Calu3 (cell line): Measurements from ENCODE around the gene KCNK6. TPM values are rescaled to one million over a fixed set of nuclear protein-coding genes. Genes with fewer than 3 reads are reported as not detected.

Source experiments
- BruUV-seq: library from RNA; stranded (reverse); fragments of 400-500 nt; replicated peaks from 2 replicates; lab custom pipeline; 2021; lab: Mats Ljungman, UMichigan
- CTCF ChIA-PET: fragments of 300-600 bp; sonication (Branson Sonifier 250); formaldehyde crosslinking; loops from one replicate; lab custom pipeline; 2022; ENCODE audit warnings: antibody characterized with exemption; lab: Charles Lee
- DNase-seq: peaks from one replicate; pipeline ENCODE4 v3.0.0; 2022
- H3K27ac Mint-ChIP-seq: one replicate; pipeline ENCODE4 v1.8.0; 2022; ENCODE audit warnings: mixed read lengths; ENCODE audit not compliant: unreplicated experiment
- H3K27me3 Mint-ChIP-seq: one replicate; pipeline ENCODE4 v1.8.0; 2022; ENCODE audit warnings: mixed read lengths; ENCODE audit not compliant: unreplicated experiment
- H3K36me3 Mint-ChIP-seq: one replicate; pipeline ENCODE4 v1.8.0; 2022; ENCODE audit warnings: mild to moderate bottlenecking, moderate library complexity, mixed read lengths; ENCODE audit not compliant: insufficient read depth, unreplicated experiment
- H3K4me1 Mint-ChIP-seq: one replicate; pipeline ENCODE4 v1.8.0; 2022; ENCODE audit warnings: mild to moderate bottlenecking, low read depth, mixed read lengths; ENCODE audit not compliant: unreplicated experiment
- H3K4me3 Mint-ChIP-seq: one replicate; pipeline ENCODE4 v1.8.0; 2022; ENCODE audit warnings: mild to moderate bottlenecking, low read depth, moderate library complexity, mixed read lengths; ENCODE audit not compliant: unreplicated experiment
- H3K9me3 Mint-ChIP-seq: one replicate; pipeline ENCODE4 v1.8.0; 2022; ENCODE audit warnings: low read depth, mixed read lengths; ENCODE audit not compliant: unreplicated experiment
- intact Hi-C: fragments of 100-400 bp; cut with micrococcal nuclease; formaldehyde crosslinking; loops from one replicate; pipeline ENCODE4 v1.10.0; 2022; ENCODE audit not compliant: unreplicated experiment
- total RNA-seq: library from RNA; stranded (reverse); gene quantifications from 2 replicates; pipeline ENCODE4 v1.2.3, GENCODE V29; 2022
- TF ChIP-seq, protein P1 (sequence below): fragments of 200-600 bp; IDR thresholded peaks from one replicate; pipeline ENCODE4 v1.8.0; 2022; ENCODE audit warnings: antibody characterized with exemption; ENCODE audit not compliant: unreplicated experiment

The KCNK6 gene
- total RNA-seq, 1 experiment from 2014 or later = 3.6 TPM

- intact Hi-C loops = no loop called here
- H3K4me3 Mint-ChIP-seq = no peak overlapping the region
- H3K9me3 Mint-ChIP-seq = no peaks in the 10 kb centered on the region
- DNase-seq = no peak
- CTCF ChIA-PET = interaction anchor here (0.5 to 1.6 kb wide), 4 partner anchors 11 to 177 kb away, joined by 3 to 5 read pairs (median 3); partner anchors contain the start of gene SPINT2
- H3K27ac Mint-ChIP-seq = no peak overlapping the region
- H3K36me3 Mint-ChIP-seq = peaks cover 88% of the 10 kb centered on the region
- TF ChIP-seq, protein P1, sequence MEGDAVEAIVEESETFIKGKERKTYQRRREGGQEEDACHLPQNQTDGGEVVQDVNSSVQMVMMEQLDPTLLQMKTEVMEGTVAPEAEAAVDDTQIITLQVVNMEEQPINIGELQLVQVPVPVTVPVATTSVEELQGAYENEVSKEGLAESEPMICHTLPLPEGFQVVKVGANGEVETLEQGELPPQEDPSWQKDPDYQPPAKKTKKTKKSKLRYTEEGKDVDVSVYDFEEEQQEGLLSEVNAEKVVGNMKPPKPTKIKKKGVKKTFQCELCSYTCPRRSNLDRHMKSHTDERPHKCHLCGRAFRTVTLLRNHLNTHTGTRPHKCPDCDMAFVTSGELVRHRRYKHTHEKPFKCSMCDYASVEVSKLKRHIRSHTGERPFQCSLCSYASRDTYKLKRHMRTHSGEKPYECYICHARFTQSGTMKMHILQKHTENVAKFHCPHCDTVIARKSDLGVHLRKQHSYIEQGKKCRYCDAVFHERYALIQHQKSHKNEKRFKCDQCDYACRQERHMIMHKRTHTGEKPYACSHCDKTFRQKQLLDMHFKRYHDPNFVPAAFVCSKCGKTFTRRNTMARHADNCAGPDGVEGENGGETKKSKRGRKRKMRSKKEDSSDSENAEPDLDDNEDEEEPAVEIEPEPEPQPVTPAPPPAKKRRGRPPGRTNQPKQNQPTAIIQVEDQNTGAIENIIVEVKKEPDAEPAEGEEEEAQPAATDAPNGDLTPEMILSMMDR = no peak
- H3K27me3 Mint-ChIP-seq = no peaks in the 10 kb centered on the region
- H3K4me1 Mint-ChIP-seq = peaks cover 45% of the 10 kb centered on the region
- no TSS peak for BruUV-seq
Measured at GRCh38 chr19:38280030-38280921, 39.4 kb upstream of the KCNK6 start.

GRCh38 chr19:38281811-38282566, 37.7 kb upstream of the KCNK6 start:
- Mint-ChIP-seq H3K9me3 (no peaks in the 10 kb centered on the region), H3K4me1 (peaks cover 44% of the 10 kb centered on the region), H3K36me3 (peaks cover 88% of the 10 kb centered on the region), H3K4me3 (no peak overlapping the region), H3K27ac (no peak overlapping the region), H3K27me3 (no peaks in the 10 kb centered on the region)
- CTCF ChIA-PET = interaction anchor here (1.6 kb wide), 1 partner anchor 18 kb away, joined by 3 read pairs; the partner anchor contains the start of gene SPINT2
- intact Hi-C loops = no loop called here
- DNase-seq = no peak
- BruUV-seq = no TSS peak
- TF ChIP-seq, protein P1 = no peak

DNA sequence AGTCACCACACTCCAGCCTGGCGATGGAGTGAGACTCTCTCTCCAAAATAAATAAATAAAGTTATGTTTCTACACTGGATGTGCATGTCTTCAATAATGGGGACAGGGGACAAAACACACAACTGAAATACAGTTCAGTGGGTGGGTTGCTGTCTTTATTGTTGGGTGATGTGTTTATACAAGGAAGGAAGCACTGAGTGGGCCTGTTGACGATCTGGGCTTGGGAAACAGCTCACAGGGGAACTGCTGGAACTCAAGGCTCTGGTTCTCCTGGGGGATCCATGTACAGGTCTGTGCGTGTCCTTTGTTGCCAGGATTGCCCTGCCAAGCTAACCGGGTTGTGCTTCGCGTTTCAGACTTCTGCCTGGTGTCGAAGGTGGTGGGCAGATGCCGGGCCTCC, 36.4 kb upstream of the KCNK6 start:
- H3K4me3 Mint-ChIP-seq = no peak overlapping the region
- CTCF ChIA-PET = no interaction called here
- peaks cover 33% of the 10 kb centered on the region for H3K4me1 Mint-ChIP-seq
- H3K27me3 Mint-ChIP-seq = no peaks in the 10 kb centered on the region
- intact Hi-C loops = no loop called here
- no peak for DNase-seq
- TF ChIP-seq, protein P1 = no peak
- peaks cover 87% of the 10 kb centered on the region for H3K36me3 Mint-ChIP-seq
- H3K9me3 Mint-ChIP-seq = no peaks in the 10 kb centered on the region
- BruUV-seq = no TSS peak
- H3K27ac Mint-ChIP-seq = no peak overlapping the region

- CTCF ChIA-PET = no interaction called here
- no peak overlapping the region for H3K4me3 Mint-ChIP-seq
- H3K4me1 Mint-ChIP-seq = peaks cover 36% of the 10 kb centered on the region
- no peaks in the 10 kb centered on the region for H3K27me3 Mint-ChIP-seq
- no TSS peak for BruUV-seq
- TF ChIP-seq, protein P1 = no peak
- H3K9me3 Mint-ChIP-seq = no peaks in the 10 kb centered on the region
- peaks cover 90% of the 10 kb centered on the region for H3K36me3 Mint-ChIP-seq
- DNase-seq = no peak
- intact Hi-C loops = no loop called here
- H3K27ac Mint-ChIP-seq = no peak overlapping the region
Measured at GRCh38 chr19:38284422-38284821, 35.2 kb upstream of the KCNK6 start.
